GM23338 (cell line): ENCODE measurements around the gene MPC2. TPM values are rescaled to one million over a fixed set of nuclear protein-coding genes. Genes with fewer than 3 reads are reported as not detected.

Source experiments
- ATAC-seq: fragments of 200-7000 bp; cut with Tn5 transposase; 3 replicates; pipeline ENCODE4 v1.9.1; 2020
- DNase-seq: peaks from one replicate; pipeline ENCODE4 v3.0.0-alpha.2; 2015; ENCODE audit warnings: low spot score
- H2AFZ ChIP-seq: fragments of 200-600 bp; sonication (generic); 2 replicates; pipeline ENCODE4 v1.8.0; 2016; ENCODE audit warnings: antibody characterized with exemption, mild to moderate bottlenecking, moderate library complexity
- H3F3A ChIP-seq: fragments of 200-600 bp; sonication (generic); replicated peaks from 2 replicates; pipeline ENCODE4 v1.8.0; 2017; ENCODE audit warnings: antibody characterized with exemption, mixed run types, low read depth
- H3K27ac ChIP-seq: fragments of 200-600 bp; sonication (generic); 2 replicates; pipeline ENCODE4 v1.6.1; 2016; ENCODE audit warnings: low read depth
- H3K27me3 ChIP-seq: fragments of 200-600 bp; sonication (generic); 2 replicates; pipeline ENCODE4 v1.8.0; 2016; ENCODE audit warnings: mild to moderate bottlenecking, mixed run types, moderate library complexity; ENCODE audit not compliant: insufficient read depth
- H3K36me3 ChIP-seq: fragments of 200-600 bp; sonication (generic); 2 replicates; pipeline ENCODE4 v1.8.0; 2016; ENCODE audit warnings: mild to moderate bottlenecking; ENCODE audit not compliant: insufficient read depth
- H3K4me1 ChIP-seq: fragments of 200-600 bp; sonication (generic); 2 replicates; pipeline ENCODE4 v1.8.0; 2016; ENCODE audit warnings: mild to moderate bottlenecking, moderate library complexity; ENCODE audit not compliant: insufficient read depth
- H3K4me2 ChIP-seq: fragments of 200-600 bp; sonication (generic); 2 replicates; pipeline ENCODE4 v1.7.1; 2017; ENCODE audit warnings: mixed run types
- H3K4me3 ChIP-seq: fragments of 200-600 bp; sonication (generic); 2 replicates; pipeline ENCODE4 v1.6.1; 2016; ENCODE audit warnings: mixed run types
- H3K79me2 ChIP-seq: fragments of 200-600 bp; sonication (generic); replicated peaks from 2 replicates; pipeline ENCODE4 v1.8.0; 2017; ENCODE audit warnings: mild to moderate bottlenecking; ENCODE audit not compliant: insufficient read depth
- H3K9me2 ChIP-seq: fragments of 200-600 bp; sonication (generic); 2 replicates; pipeline ENCODE4 v1.8.0; 2017; ENCODE audit not compliant: insufficient read depth
- H4K20me1 ChIP-seq: fragments of 200-600 bp; sonication (generic); replicated peaks from 2 replicates; pipeline ENCODE4 v1.8.0; 2017; ENCODE audit warnings: mild to moderate bottlenecking; ENCODE audit not compliant: insufficient read depth
- H3K27ac Mint-ChIP-seq: 2 replicates; pipeline ENCODE4 v1.8.0; 2020; ENCODE audit warnings: inconsistent platforms, mild to moderate bottlenecking, moderate library complexity, mixed read lengths
- H3K27me3 Mint-ChIP-seq: 3 replicates; pipeline ENCODE4 v1.8.0; 2022; ENCODE audit warnings: low read depth, mild to moderate bottlenecking, moderate library complexity, mixed read lengths, inconsistent platforms; ENCODE audit not compliant: insufficient read depth, poor library complexity
- H3K36me3 Mint-ChIP-seq: 3 replicates; pipeline ENCODE4 v1.8.0; 2021; ENCODE audit warnings: low read depth, mild to moderate bottlenecking, inconsistent platforms, moderate library complexity, mixed read lengths
- H3K4me1 Mint-ChIP-seq: 3 replicates; pipeline ENCODE4 v1.8.0; 2020; ENCODE audit warnings: mild to moderate bottlenecking, inconsistent platforms, mixed read lengths
- H3K4me3 Mint-ChIP-seq: 3 replicates; pipeline ENCODE4 v1.8.0; 2021; ENCODE audit warnings: moderate library complexity, mild to moderate bottlenecking, inconsistent platforms, mixed read lengths
- H3K9me3 Mint-ChIP-seq: 3 replicates; pipeline ENCODE4 v1.8.0; 2020; ENCODE audit warnings: moderate library complexity, mild to moderate bottlenecking, inconsistent platforms, mixed read lengths
- CTCF ChIP-seq, 2 experiments: fragments of 200-600 bp in 1 of 2; sonication (generic) in 1 of 2; conservative IDR thresholded peaks; 2 replicates each; pipeline versions ENCODE4 v1.5.1 to v1.6.1; 2016 to 2017; ENCODE audit warnings: antibody characterized with exemption in 2 of 2, low read depth in 2 of 2, mild to moderate bottlenecking in 2 of 2, moderate library complexity in 1 of 2
- ETS1 ChIP-seq: IDR thresholded peaks from 2 replicates; pipeline ENCODE4 v1.6.1; 2016; ENCODE audit warnings: antibody characterized with exemption
- EZH2phosphoT487 ChIP-seq: fragments of 200-600 bp; sonication (generic); IDR thresholded peaks from one replicate; pipeline ENCODE4 v1.8.1; 2018; ENCODE audit warnings: antibody characterized with exemption; ENCODE audit not compliant: unreplicated experiment
- JUNB ChIP-seq: IDR thresholded peaks from one replicate; pipeline ENCODE4 v1.6.1; 2016; ENCODE audit warnings: antibody characterized with exemption; ENCODE audit not compliant: unreplicated experiment
- POLR2AphosphoS5 ChIP-seq: IDR thresholded peaks from 2 replicates; pipeline ENCODE4 v1.6.1; 2016; ENCODE audit warnings: antibody characterized with exemption, low read depth
- REST ChIP-seq: IDR thresholded peaks from one replicate; pipeline ENCODE4 v1.6.1; 2018; ENCODE audit warnings: antibody characterized with exemption; ENCODE audit not compliant: unreplicated experiment
- ZNF114 ChIP-seq: fragments of 250-450 bp; sonication (Bioruptor Pico); IDR thresholded peaks from 2 replicates; pipeline ENCODE4 v1.5.0; 2020; ENCODE audit warnings: mild to moderate bottlenecking, moderate library complexity
- ZNF331 ChIP-seq: fragments of 250-450 bp; sonication (Bioruptor Pico); IDR thresholded peaks from 2 replicates; pipeline ENCODE4 v1.5.0; 2020; ENCODE audit warnings: low read depth, mild to moderate bottlenecking, moderate library complexity
- ZNF462 ChIP-seq: fragments of 250-450 bp; sonication (Bioruptor Pico); IDR thresholded peaks from 2 replicates; pipeline ENCODE4 v1.5.0; 2020; ENCODE audit warnings: mild to moderate bottlenecking, moderate library complexity
- polyA plus RNA-seq: library from polyadenylated mRNA; unstranded; fragments of >200 nt; fragmentation: Nextera tagmentation; extraction: Ambion mirVana; gene quantifications from 2 replicates; pipeline ENCODE4 v1.2.1, GENCODE V29; 2016
- total RNA-seq: library from RNA; depleted of rRNA; stranded (reverse); fragments of >200 nt; shearing (Covaris generic); gene quantifications from 2 replicates; pipeline ENCODE4 v1.2.3, GENCODE V29; 2014

MPC2 gene
- total and polyA plus RNA-seq, 2 experiments from 2014 or later, result 21.6 to 76.9 TPM

- no peak for TF ChIP-seq ZNF462 (CRISPR knock-in tag)
Measured at GRCh38 chr1:167947733-167948132, 10.9 kb upstream of the MPC2 start (continued).

- Histone ChIP-seq H4K20me1 (0 out of 2 replicates have a peak, but pooled peaks cover 9% of the 10 kb centered on the region), H3K27ac (no peak overlapping the region), H2AFZ (no peak overlapping the region), H3F3A (no peaks in the 10 kb centered on the region), H3K27me3 (no peaks in the 10 kb centered on the region), H3K9me2 (no peaks in the 10 kb centered on the region), H3K4me2 (no peak overlapping the region), H3K79me2 (peaks cover 100% of the 10 kb centered on the region), H3K4me3 (no peak overlapping the region), H3K36me3 (no peaks in the 10 kb centered on the region), H3K4me1 (peaks cover 20% of the 10 kb centered on the region)
- Mint-ChIP-seq H3K27me3 (peaks cover 2% of the 10 kb centered on the region), H3K4me1 (peaks cover 15% of the 10 kb centered on the region), H3K36me3 (peaks cover 13% of the 10 kb centered on the region; the same call in 2 of the 3 replicates), H3K27ac (no peak overlapping the region), H3K9me3 (peaks cover 2% of the 10 kb centered on the region; the same call in 2 of the 3 replicates), H3K4me3 (no peak overlapping the region)
- TF ChIP-seq ZNF331 (CRISPR knock-in tag), result no peak
- no peak for TF ChIP-seq POLR2AphosphoS5
- no peak for TF ChIP-seq JUNB
- no peak for TF ChIP-seq ZNF114 (CRISPR knock-in tag)
- no peak for TF ChIP-seq EZH2phosphoT487
- no peak for TF ChIP-seq ETS1
- TF ChIP-seq REST, result no peak
- no peak for TF ChIP-seq CTCF (conservative IDR thresholded peaks at IDR 0.05; ENCODE audit: low read depth in 2 of 2)
- DNase-seq (no peak), ATAC-seq (no peak)
Measured at GRCh38 chr1:167943541-167943940, 6.7 kb upstream of the MPC2 start.
